Measurements from ENCODE around the gene TNRC6B. TPM values are rescaled to one million over a fixed set of nuclear protein-coding genes. Genes with fewer than 3 reads are reported as not detected.

Gene TNRC6B
- polyA plus RNA-seq, 3 donors, result 7.2 to 16.5 (median 11.8) TPM

DNA sequence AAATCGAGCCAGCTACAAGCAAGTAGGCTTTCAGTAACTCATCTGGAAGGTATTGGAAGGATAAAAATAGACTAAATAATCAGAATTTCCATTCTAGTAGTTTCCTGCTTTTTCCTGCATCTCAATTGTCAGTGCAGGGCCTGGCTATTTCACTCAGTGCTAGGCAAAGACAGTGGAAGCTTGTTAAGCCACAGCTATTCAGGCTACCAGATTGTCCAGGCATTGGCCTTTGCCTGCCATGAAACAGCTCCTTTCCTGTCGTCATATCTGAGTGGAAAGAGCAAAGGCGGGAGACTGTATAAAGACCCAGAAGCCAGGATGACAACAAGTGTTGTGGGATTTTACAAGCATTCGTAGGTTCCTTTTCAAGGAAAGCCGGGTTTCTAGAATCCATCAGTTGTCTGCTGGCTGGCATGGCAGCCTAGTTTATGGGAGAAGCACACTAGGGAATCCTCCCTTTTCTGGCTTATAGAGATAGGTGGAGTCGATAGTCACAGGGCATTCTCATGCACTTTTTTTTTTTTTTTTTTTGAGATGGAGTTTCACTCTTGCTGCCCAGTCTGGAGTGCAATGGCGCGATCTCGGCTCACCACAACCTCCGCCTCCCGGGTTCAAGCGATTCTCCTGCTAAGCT, 2.0 kb upstream of the TNRC6B start:
- no peak overlapping the region for H3K4me3 ChIP-seq (replicated peaks in 1 of 3; ENCODE audit: low read depth in 2 of 3, low read length in 3 of 3)
- H3K4me3 Mint-ChIP-seq, result no peak overlapping the region
- intact Hi-C loops (cut with micrococcal nuclease), result loop anchor here (2.0 to 5.0 kb wide), 2 partner anchors 37 to 131 kb away; no protein-coding TSS in a partner anchor
- no peak overlapping the region for H3K9ac ChIP-seq (ENCODE audit: insufficient read depth, low read length, poor library complexity, severe bottlenecking)
- H3K4me1 ChIP-seq (ENCODE audit: control insufficient read depth in 1 of 2, insufficient read depth in 2 of 2, low read length in 2 of 2), result peaks cover 27 to 34% of the 10 kb centered on the region in 2 donors
- H3K9me3 ChIP-seq (replicated peaks in 1 of 2; ENCODE audit: control insufficient read depth in 1 of 2, insufficient read depth in 1 of 2, low read length in 2 of 2), result no peaks in the 10 kb centered on the region
- peaks cover 0 to 5% of the 10 kb centered on the region in 2 donors for H3K36me3 Mint-ChIP-seq
- no peak overlapping the region for H2AFZ ChIP-seq (ENCODE audit: insufficient read depth, low read depth, low read length, poor library complexity, severe bottlenecking)
- H3K9me3 Mint-ChIP-seq, result no peaks in the 10 kb centered on the region
- H3K27ac Mint-ChIP-seq, result no peak overlapping the region
- H3K27me3 Mint-ChIP-seq (ENCODE audit: low read depth in 3 of 3), result peaks cover 0 to 1% (median 0%) of the 10 kb centered on the region in 3 donors
- H3K27ac ChIP-seq (ENCODE audit: low read depth in 1 of 2, low read length in 2 of 2), result no peak overlapping the region
- WGBS (ENCODE audit: insufficient coverage), result 97% methylated on average over 4 of the region's 12 CpGs
- TF ChIP-seq, protein P1, sequence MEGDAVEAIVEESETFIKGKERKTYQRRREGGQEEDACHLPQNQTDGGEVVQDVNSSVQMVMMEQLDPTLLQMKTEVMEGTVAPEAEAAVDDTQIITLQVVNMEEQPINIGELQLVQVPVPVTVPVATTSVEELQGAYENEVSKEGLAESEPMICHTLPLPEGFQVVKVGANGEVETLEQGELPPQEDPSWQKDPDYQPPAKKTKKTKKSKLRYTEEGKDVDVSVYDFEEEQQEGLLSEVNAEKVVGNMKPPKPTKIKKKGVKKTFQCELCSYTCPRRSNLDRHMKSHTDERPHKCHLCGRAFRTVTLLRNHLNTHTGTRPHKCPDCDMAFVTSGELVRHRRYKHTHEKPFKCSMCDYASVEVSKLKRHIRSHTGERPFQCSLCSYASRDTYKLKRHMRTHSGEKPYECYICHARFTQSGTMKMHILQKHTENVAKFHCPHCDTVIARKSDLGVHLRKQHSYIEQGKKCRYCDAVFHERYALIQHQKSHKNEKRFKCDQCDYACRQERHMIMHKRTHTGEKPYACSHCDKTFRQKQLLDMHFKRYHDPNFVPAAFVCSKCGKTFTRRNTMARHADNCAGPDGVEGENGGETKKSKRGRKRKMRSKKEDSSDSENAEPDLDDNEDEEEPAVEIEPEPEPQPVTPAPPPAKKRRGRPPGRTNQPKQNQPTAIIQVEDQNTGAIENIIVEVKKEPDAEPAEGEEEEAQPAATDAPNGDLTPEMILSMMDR (IDR thresholded peaks at IDR 0.05), result no peak
- H4K20me1 ChIP-seq (ENCODE audit: insufficient read depth, low read length), result peaks cover 18% of the 10 kb centered on the region
- no peaks in the 10 kb centered on the region for H3K36me3 ChIP-seq (replicated peaks in 1 of 2; ENCODE audit: control insufficient read depth in 1 of 2, insufficient read depth in 2 of 2, low read length in 2 of 2)
- H3K79me2 ChIP-seq (ENCODE audit: insufficient read depth, low read length), result peaks cover 36% of the 10 kb centered on the region
- no peak for DNase-seq
- H3K4me1 Mint-ChIP-seq, result peaks cover 35% of the 10 kb centered on the region
- no peak overlapping the region for H3K4me2 ChIP-seq (replicated peaks; ENCODE audit: extremely low read depth, low read length, poor library complexity, severe bottlenecking)
- H3K27me3 ChIP-seq (ENCODE audit: control insufficient read depth in 2 of 2, insufficient read depth in 2 of 2, low read length in 2 of 2), result no peaks in the 10 kb centered on the region

DNA sequence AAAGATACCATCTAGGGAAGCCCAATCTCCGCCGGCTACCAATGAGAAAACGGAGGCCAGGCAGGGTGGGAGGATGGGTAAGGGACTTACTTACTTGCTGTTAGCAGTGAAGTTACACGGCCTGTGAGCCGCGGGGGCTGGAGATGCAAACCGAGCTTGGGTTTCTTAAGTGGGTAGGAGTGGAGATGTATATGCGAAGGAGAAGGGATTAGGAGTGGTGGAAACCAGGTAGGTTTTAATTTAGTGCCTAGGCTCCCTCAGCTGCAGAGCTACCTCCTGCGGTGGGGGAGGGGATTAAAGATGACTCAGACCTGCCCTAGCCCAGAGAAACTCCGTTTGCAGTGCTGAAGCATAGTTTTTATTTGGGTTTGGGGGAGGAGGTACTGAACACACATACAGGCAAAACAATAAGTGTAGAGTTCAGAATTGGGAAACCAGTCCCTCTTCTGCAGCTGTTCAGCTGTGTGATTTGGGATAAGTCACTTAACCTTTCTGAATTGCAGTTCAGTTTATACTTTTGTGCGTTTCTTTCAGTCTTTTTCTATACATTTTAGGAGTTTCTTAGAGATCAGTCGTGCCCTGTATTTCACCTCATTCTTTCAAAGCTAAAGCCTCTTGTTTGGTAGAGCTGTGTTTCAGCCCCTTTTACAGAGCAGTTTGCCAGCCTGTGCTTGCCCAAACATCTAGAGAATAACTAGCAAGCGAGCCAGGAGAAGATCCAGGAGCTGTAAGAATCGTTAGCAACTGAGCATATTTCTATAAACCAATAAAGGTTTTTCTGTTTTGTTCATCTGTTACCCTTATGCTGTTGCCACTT, 596 bp upstream of the TNRC6B start:
- peaks cover 50% of the 10 kb centered on the region for H3K79me2 ChIP-seq (ENCODE audit: insufficient read depth, low read length)
- peak overlapping the region; percentile 64 to 93 (median 86) for H3K27ac Mint-ChIP-seq
- TF ChIP-seq, protein P1 (IDR thresholded peaks at IDR 0.05), result no peak
- peaks cover 22% of the 10 kb centered on the region for H4K20me1 ChIP-seq (ENCODE audit: insufficient read depth, low read length)
- no peaks in the 10 kb centered on the region for H3K36me3 ChIP-seq (replicated peaks in 1 of 2; ENCODE audit: control insufficient read depth in 1 of 2, insufficient read depth in 2 of 2, low read length in 2 of 2)
- H2AFZ ChIP-seq (ENCODE audit: insufficient read depth, low read depth, low read length, poor library complexity, severe bottlenecking), result peak overlapping the region; percentile 47
- H3K4me3 ChIP-seq (replicated peaks in 1 of 3; ENCODE audit: low read depth in 2 of 3, low read length in 3 of 3), result peak overlapping the region; percentile 12 to 100 (median 92)
- peaks cover 0 to 4% of the 10 kb centered on the region in 2 donors for H3K36me3 Mint-ChIP-seq
- H3K4me2 ChIP-seq (replicated peaks; ENCODE audit: extremely low read depth, low read length, poor library complexity, severe bottlenecking), result peak overlapping the region; percentile 94
- H3K4me1 ChIP-seq (ENCODE audit: control insufficient read depth in 1 of 2, insufficient read depth in 2 of 2, low read length in 2 of 2), result peaks cover 40 to 48% of the 10 kb centered on the region in 2 donors
- no peaks in the 10 kb centered on the region for H3K27me3 ChIP-seq (ENCODE audit: control insufficient read depth in 2 of 2, insufficient read depth in 2 of 2, low read length in 2 of 2)
- peaks cover 47% of the 10 kb centered on the region for H3K4me1 Mint-ChIP-seq
- H3K4me3 Mint-ChIP-seq, result peak overlapping the region; percentile 80 to 97
- peak overlapping the region in 1 of 2 donors; percentile 88 for H3K27ac ChIP-seq (ENCODE audit: low read depth in 1 of 2, low read length in 2 of 2)
- H3K9ac ChIP-seq (ENCODE audit: insufficient read depth, low read length, poor library complexity, severe bottlenecking), result no peak overlapping the region
- no peaks in the 10 kb centered on the region for H3K9me3 Mint-ChIP-seq
- no peaks in the 10 kb centered on the region for H3K27me3 Mint-ChIP-seq (ENCODE audit: low read depth in 3 of 3)
- DNase-seq, result peak in 2 of 3 donors; percentile 40 to 61
- no peaks in the 10 kb centered on the region for H3K9me3 ChIP-seq (replicated peaks in 1 of 2; ENCODE audit: control insufficient read depth in 1 of 2, insufficient read depth in 1 of 2, low read length in 2 of 2)
- intact Hi-C loops (cut with micrococcal nuclease), result loop anchor here (2.0 to 5.0 kb wide), 2 partner anchors 35 to 132 kb away; no protein-coding TSS in a partner anchor
- whole genome bisulfite sequencing (ENCODE audit: insufficient coverage), result 63% methylated on average over 7 of the region's 14 CpGs
